HFF-Myc (cell line): ENCODE results near the gene GIGYF2.
"Not testable (repeated sequence)": the region's sequence is repeated elsewhere in the genome, so short reads cannot be mapped to it uniquely, and the experiment has no call there.

ENCODE experiments used
- DNase-seq: peaks from one replicate; pipeline ENCODE4 v3.0.0-alpha.2; 2011; ENCODE audit warnings: low read depth; ENCODE audit errors: extremely low read depth
- H3K4me3 ChIP-seq: replicated peaks from 2 replicates; pipeline ENCODE4 v1.5.1; 2011; ENCODE audit warnings: low read depth, mild to moderate bottlenecking, control low read depth, low read length
- TF ChIP-seq, protein P1 (sequence below): IDR thresholded peaks from 2 replicates; pipeline ENCODE4 v1.5.1; 2012; ENCODE audit warnings: mild to moderate bottlenecking, low read depth, low read length, control low read depth; ENCODE audit errors: missing control alignments

GIGYF2 gene

DNA sequence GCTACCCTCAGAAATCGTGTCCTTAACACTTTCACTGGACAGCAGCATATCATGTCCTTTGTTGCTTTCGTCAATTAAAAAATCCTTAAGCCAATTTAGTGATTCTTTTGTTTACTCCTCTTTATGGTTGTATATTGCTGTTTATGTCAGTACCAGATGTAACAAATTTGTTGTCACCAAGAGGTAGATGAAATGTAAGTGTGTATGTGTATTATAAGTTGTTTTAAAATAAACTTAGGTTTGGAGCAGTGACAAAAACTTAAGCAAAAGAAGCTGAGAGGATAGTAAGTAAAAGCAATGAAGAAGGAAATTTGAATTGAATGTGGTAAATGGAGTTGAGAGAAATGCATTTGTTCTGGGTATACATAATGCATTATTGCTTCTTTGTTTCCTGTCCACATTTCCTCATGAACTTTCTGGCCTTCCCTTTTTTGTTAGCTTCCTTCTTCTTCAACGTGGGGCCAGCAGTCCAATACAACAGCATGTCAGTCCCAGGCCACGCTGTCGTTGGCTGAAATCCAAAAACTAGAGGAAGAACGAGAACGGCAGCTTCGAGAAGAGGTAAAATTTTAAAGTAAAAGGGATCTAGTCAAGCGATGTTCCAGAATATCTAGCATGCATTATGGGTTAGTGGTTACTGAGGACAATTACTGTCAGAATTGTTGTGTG, 142.4 kb downstream of the GIGYF2 start:
- TF ChIP-seq, protein P1, sequence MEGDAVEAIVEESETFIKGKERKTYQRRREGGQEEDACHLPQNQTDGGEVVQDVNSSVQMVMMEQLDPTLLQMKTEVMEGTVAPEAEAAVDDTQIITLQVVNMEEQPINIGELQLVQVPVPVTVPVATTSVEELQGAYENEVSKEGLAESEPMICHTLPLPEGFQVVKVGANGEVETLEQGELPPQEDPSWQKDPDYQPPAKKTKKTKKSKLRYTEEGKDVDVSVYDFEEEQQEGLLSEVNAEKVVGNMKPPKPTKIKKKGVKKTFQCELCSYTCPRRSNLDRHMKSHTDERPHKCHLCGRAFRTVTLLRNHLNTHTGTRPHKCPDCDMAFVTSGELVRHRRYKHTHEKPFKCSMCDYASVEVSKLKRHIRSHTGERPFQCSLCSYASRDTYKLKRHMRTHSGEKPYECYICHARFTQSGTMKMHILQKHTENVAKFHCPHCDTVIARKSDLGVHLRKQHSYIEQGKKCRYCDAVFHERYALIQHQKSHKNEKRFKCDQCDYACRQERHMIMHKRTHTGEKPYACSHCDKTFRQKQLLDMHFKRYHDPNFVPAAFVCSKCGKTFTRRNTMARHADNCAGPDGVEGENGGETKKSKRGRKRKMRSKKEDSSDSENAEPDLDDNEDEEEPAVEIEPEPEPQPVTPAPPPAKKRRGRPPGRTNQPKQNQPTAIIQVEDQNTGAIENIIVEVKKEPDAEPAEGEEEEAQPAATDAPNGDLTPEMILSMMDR, result no peak
- no peak overlapping the region for H3K4me3 ChIP-seq
- DNase-seq, result no peak

DNA sequence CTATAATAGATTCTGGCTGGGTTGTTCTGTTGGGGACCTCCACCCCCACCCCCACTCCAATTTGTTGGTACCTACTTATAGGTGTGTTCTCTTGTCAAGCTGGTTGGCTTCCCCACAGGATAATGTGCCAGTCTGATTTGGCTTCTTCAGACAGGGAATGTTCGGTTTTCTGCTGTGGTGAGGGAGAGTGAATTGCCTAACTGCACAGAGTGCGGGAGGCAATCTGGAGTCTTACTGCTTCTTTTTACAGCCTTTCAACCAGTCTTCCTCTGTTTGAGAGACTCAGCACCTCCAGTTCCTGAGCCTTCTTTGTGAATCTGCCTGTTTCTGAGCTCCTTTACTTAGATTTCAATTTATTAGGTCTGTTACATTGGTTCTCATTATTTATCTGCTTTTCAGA, 145.6 kb downstream of the GIGYF2 start:
- DNase-seq, result no peak
- TF ChIP-seq, protein P1, result no peak
- H3K4me3 ChIP-seq, result no peak overlapping the region

DNA sequence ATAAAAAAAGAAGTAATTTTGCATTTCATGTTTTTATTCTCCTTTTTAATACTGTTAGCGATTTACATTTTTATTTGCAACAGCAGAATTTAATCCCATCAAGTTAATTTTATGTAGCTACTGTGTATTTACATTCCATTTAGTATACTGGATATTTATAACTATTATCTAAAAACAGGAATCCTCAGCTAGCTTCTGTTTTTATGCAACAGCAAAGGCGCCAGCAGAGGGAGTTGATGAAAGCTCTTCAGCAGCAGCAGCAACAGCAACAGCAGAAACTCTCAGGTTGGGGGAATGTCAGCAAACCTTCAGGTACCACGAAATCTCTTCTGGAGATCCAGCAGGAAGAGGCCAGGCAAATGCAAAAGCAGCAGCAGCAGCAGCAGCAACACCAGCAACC, 146.7 kb downstream of the GIGYF2 start:
- DNase-seq, result no peak
- TF ChIP-seq, protein P1, result no peak

DNA sequence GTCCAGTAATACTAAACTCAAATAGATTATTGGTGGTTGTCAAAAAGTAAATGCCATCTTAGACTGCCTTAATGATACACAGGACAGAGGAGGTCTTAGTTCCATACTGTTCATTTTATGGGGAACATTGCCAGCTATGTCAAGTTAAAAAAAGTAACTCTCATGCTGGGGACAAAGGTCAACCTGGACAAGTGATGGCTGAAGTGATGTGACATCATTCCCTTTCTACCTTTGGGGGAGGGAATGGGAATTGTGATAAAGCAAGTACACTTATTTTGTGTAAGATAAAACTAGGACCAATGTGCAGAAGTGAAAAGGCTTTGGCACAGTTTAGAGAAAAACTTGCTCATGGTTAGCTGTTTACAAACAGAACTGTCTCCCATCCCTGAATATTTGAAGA, 148.9 kb downstream of the GIGYF2 start:
- DNase-seq, result no peak
- H3K4me3 ChIP-seq, result no peak overlapping the region
- TF ChIP-seq, protein P1, result no peak

More for the DNA sequence above, 146.7 kb downstream of the GIGYF2 start:
- no peak overlapping the region for H3K4me3 ChIP-seq

DNA sequence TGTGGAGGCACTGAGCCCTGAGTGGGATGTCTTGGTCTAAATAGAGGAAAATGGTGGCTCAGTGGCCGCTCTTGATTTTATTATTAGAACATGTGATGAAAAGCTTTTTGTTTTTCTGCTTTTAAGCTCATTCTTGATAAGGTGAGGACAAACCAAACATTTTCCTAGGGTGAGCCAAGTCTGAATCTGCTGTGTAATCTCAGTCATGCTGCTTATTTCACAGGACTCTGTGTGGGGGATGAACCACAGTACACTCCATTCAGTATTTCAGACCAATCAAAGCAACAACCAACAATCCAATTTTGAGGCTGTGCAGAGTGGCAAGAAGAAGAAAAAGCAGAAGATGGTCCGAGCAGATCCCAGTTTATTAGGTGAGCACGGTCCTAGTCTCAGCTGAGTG, 152.9 kb downstream of the GIGYF2 start:
- TF ChIP-seq, protein P1, result no peak
- DNase-seq, result no peak
- H3K4me3 ChIP-seq, result no peak overlapping the region

DNA sequence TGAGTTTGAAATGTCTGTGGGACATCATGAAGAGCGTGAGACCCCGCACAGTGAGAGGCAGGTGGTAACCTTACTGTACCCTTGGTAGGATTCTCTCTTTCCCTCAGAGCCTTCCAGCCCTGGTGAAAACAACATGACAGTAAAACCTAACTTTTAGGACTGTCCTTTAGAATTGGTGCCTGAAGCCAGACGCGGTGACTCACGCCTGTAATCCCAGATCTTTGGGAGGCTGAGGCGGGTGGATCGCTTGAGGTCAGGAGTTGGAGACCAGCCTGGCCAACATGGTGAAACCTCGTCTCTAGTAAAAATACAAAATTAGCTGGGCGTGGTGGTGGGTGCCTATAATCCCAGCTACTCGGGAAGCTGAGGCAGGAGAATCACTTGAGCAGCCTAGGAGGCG, 154.9 kb downstream of the GIGYF2 start:
- not testable (repeated sequence) for DNase-seq, H3K4me3 ChIP-seq

DNA sequence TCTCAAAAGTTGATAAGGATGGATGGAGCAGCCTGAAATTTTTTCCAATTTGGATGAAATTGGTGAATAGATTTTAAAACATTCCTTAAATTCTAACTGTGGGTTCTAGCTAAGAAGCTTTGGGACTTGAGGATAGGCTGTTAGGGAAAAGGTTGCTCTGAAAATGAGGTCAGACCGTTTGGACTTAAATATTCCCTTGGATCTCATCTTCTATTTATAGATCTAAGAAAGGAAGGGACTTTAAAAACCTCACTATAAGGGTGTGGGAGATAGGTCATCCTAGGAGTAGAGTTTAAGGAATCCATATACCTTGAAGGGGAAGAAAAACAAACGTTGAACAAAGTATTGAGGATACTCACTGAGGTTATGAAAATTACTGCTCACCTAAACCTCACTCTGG, 155.5 kb downstream of the GIGYF2 start:
- no peak for DNase-seq
- H3K4me3 ChIP-seq, result no peak overlapping the region
- TF ChIP-seq, protein P1, result no peak
